ENCODE data around the gene CAPN3.

CAPN3 gene

DNA sequence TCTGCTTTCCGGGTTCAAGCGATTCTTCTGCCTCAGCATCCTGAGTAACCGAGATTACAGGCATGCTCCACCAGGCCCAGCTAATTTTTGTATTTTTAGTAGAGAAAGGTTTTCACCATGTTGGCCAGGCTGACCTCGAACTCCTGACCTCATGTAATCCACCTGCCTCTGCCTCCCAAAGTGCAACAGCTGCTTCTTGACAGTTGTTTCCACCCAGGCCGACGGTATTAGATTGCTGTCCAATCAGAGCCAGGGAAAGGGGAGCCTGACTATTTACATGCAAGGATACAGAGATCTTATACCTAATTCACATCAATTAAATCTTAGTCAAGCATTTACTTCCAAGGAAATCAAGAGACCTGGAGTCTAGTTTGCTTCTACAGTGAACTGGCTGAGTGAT is 4.0 kb upstream of the CAPN3 start:
- no peak for DNase-seq (ENCODE audit: low read depth in 1 of 2, low spot score in 1 of 2)

- DNase-seq (ENCODE audit: low read depth in 1 of 2, low spot score in 1 of 2) = no peak
These were observed 2.5 kb upstream of the CAPN3 start for GRCh38 chr15:42356851-42357250.

DNA sequence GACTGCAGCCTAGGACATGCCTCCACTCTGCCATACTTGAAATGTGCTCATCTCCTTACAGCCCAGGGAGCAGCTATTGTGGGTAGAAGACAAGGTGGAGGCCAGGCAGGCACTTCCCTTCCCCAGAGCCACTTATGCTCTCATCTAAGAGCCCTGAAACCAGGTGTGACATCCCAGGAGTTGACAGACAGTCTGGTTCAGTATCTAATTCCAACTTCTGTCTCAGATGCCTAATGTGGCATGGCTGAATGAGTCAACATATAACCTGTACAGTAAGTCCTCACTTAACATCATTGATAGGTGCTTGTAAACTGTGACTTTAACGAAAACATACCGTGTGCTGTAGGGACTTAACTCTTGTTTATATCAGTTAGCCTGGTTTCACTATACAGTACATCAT is 1.2 kb upstream of the CAPN3 start:
- no peak for DNase-seq (ENCODE audit: low read depth in 1 of 2, low spot score in 1 of 2)

GRCh38 chr15:42359985-42360384 is 684 bp downstream of the CAPN3 start:
- DNase-seq (ENCODE audit: low read depth in 1 of 2, low spot score in 1 of 2) = no peak

DNA sequence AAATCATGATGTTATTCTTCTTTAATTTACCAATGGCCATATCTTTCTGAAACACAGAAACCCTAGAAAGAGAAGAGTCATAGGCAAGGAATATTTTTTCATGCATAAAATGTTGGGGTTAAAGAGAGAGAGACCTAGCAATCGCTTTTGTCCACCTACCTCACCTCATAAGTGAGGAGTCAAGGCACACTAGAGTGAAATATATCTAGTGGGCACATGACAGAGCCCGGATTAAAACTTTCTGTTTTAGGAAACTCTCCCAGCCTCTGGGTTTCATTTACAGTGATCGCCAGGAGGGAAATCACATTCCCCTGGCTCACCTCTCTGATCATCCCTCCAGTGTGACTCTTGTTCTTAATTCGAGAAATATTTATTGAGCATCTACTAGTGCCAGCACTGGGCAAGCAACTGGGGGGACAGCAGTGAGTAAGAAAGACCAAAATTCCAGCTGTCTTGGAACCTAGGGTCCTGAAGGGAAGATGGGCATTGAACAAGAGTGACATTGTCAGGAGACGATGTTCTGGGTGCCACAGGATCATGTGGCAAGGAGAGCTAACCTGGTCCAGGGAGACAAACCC is 1.3 kb downstream of the CAPN3 start:
- DNase-seq (ENCODE audit: low read depth in 1 of 2, low spot score in 1 of 2) = no peak

GRCh38 chr15:42363487-42363886 is 4.2 kb downstream of the CAPN3 start:
- no peak for DNase-seq (ENCODE audit: low read depth in 1 of 2, low spot score in 1 of 2)

GRCh38 chr15:42363942-42364341 is 4.6 kb downstream of the CAPN3 start:
- no peak for DNase-seq (ENCODE audit: low read depth in 1 of 2, low spot score in 1 of 2)

- DNase-seq (ENCODE audit: low read depth in 1 of 2, low spot score in 1 of 2) = no peak
These were observed 5.2 kb downstream of the CAPN3 start for GRCh38 chr15:42364529-42364928.

DNA sequence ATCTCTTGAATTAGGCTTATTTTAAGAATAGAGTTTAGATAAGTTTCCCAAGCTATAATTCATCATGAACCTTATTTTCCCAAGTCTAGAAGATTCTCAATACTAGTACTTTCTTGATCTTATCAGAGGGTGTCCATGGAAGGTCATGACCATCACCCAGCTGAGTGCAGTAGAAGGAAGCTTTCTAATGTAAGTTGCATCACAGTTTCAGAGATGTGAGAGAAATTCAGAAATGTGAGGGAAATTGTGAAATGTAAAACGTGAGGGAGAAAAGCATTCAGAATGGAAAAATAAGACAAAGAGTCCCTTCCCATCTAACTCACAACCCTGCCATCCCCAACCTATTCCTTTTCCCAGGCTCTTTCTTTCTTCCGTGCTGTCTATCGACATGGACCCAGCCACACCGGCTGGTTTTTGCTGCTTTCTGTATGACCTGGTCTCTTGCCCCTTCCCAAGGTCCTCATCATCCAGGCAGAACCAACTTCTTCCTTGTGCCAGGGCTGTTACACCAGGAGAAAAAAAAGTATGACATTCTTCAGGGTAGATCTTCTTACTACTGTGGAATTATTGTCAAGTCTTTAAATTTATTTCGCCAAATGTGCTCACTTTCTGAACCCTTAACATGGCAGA is 6.7 kb downstream of the CAPN3 start:
- DNase-seq (ENCODE audit: low read depth in 1 of 2, low spot score in 1 of 2) = no peak

GRCh38 chr15:42367041-42367440 is 7.7 kb downstream of the CAPN3 start:
- DNase-seq (ENCODE audit: low read depth in 1 of 2, low spot score in 1 of 2) = no peak

GRCh38 chr15:42368096-42368495 is 8.8 kb downstream of the CAPN3 start:
- no peak for DNase-seq (ENCODE audit: low read depth in 1 of 2, low spot score in 1 of 2)

DNA sequence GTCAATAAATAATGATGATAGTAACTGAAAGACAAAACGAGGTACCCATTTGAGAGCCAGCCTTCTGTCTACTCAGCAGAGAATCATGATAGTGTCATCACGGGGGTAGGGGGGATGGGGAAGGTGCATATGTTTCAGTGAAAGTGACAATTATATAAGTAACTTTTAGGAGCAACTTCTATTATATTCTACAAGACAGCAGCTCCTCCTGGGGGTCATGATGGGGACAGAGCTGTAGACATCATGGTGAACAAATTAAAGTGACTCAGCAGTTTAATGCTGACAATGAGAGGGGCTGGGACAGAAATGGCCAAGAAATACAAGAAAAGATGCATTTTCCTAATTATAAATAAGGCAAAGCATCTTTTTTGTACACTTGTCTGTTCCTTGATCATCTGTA is 11.8 kb downstream of the CAPN3 start:
- no peak for DNase-seq (ENCODE audit: low read depth in 1 of 2, low spot score in 1 of 2)

GRCh38 chr15:42373274-42373673 is 14.0 kb downstream of the CAPN3 start:
- DNase-seq (ENCODE audit: low read depth in 1 of 2, low spot score in 1 of 2) = no peak

DNA sequence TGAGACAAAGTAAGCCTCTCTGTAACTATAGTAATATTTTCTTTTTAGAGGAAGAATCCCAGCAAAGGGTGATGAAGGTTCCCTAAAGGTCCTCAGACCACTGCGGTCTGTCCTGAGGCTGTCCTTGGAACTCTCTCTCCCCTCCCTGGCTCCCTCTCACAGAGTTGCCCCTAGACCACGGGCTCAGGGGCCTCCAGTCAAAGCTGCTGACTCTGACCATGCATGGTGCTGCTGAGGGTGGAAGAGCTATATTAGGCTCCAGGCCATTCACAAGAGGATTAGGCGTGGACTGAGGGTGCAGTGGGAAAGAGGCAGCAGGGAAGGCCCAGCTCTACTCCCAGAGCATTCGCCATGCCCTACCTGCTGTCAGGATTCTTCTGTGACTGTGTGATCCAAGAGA is 14.6 kb downstream of the CAPN3 start:
- DNase-seq (ENCODE audit: low read depth in 1 of 2, low spot score in 1 of 2) = no peak

- DNase-seq (ENCODE audit: low read depth in 1 of 2, low spot score in 1 of 2) = no peak
These were observed 15.5 kb downstream of the CAPN3 start for GRCh38 chr15:42374810-42375209.

DNA sequence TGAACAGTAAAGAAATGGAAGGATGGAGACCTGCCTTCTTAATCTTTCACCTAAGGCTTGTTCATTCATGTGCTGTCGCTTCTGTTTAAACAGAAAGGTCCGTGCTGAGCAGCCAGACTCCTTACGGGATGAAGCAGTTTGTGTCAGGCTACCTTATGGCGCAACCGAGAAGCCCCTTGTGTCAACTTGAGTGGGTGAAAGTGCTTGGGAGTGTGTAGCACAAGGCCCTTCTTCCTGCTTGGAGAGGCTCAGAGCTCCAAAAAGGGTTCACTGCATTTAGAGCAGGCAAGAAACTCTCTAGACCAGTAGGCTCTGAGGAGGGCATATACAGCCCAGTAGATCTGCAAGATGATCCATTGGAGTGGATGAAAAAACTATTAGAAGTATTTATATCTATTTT is 16.0 kb downstream of the CAPN3 start:
- no peak for DNase-seq (ENCODE audit: low read depth in 1 of 2, low spot score in 1 of 2)

DNA sequence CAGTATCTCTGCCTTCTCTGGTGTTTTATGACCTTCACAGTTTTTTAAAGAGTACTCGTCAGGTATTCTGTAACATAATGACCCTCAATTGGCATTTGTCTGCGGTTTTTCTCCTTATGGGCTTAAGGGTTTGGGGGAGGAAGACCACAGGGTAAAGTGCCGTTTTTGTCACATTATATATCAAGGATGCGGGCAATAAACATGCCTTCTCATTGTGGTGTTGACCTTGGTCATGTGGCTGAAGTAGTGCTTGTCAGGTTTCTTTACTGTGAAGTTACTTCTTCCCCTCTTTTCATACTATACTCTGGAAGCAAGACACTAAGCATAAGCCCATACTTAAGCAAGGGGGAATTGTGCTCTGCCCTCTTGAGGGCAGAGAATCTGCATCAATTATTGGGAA is 16.6 kb downstream of the CAPN3 start:
- DNase-seq (ENCODE audit: low read depth in 1 of 2, low spot score in 1 of 2) = no peak

- no peak for DNase-seq (ENCODE audit: low read depth in 1 of 2, low spot score in 1 of 2)
These were observed 18.7 kb downstream of the CAPN3 start for GRCh38 chr15:42378011-42378410.

DNA sequence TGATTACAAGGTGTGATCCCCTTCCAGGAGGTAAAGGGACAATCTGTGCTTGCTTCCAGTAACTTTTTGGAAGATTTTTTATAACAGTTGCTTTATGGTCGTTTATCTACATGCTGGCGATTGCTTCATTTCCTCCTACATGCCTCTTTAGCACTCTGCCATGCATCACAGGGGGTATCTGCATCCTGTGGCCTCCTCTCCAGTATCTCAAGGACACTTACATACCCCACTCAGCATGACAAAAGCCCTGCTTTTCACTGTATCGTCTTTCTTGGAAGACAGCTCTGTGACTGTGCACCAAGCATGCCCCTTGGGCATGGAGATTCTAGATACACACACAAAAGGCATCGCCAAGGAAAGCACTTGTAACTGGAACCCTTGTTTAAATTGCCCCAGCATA is 25.3 kb downstream of the CAPN3 start:
- no peak for DNase-seq (ENCODE audit: low read depth in 1 of 2, low spot score in 1 of 2)

DNA sequence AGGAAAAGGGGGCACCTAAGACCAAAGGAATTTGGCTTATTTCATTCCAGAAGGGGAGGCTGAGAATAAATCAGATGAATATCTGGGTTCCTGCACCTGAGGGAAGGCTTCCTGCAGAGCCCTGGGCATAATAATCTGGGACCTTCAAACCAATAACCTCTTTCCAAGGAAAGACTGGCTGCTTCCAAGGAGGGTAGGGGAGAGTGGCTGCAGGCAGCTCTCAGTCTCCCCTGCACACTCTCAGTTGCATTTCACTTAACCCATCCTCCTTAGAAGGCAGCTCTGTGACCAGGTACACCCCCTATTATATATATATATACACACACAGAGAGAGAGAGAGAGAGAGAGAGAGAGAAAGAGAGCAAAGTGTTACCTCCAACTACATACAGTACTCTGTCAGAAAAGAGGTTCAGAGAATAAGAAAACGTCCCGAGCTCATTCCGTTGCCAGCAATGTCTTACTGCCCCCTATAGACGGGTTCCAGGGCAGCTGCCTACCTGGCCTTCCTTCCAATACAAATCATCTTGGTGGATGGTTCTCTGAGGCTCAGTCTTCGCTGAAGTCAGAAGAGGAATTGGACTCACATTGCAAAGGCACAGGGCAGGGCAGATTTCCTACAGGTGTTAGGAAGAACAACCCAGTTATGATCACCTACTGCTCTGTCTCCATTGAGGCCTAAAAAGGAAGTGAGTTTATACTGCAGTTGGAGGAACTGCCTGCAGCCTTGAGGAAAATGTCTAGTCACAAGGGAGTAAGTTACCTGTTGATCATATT is 26.1 kb downstream of the CAPN3 start:
- no peak for DNase-seq (ENCODE audit: low read depth in 1 of 2, low spot score in 1 of 2)

GRCh38 chr15:42385980-42386700 is 26.8 kb downstream of the CAPN3 start:
- DNase-seq (ENCODE audit: low read depth in 1 of 2, low spot score in 1 of 2) = no peak

GRCh38 chr15:42387603-42388002 is 28.3 kb downstream of the CAPN3 start:
- DNase-seq (ENCODE audit: low read depth in 1 of 2, low spot score in 1 of 2) = no peak
